Activated CD4-positive, CD25-positive, alpha-beta regulatory T cell treated with anti-CD3 and anti-CD28 coated beads, Interleukin-2, amount 50 U/mL, for 24 hours (primary cell): ENCODE measurements around the gene MET.
"Not testable (repeated sequence)": the region's sequence is repeated elsewhere in the genome, so short reads cannot be mapped to it uniquely, and the experiment has no call there.

ENCODE experiments used
- ATAC-seq, 2 donors: fragments of 150-1000 bp; cut with Tn5 transposase; one replicate each; pipeline ENCODE4 v1.10.0; 2021; ENCODE audit warnings: mild to moderate bottlenecking in 1 of 2, moderate library complexity in 1 of 2

The MET gene

DNA sequence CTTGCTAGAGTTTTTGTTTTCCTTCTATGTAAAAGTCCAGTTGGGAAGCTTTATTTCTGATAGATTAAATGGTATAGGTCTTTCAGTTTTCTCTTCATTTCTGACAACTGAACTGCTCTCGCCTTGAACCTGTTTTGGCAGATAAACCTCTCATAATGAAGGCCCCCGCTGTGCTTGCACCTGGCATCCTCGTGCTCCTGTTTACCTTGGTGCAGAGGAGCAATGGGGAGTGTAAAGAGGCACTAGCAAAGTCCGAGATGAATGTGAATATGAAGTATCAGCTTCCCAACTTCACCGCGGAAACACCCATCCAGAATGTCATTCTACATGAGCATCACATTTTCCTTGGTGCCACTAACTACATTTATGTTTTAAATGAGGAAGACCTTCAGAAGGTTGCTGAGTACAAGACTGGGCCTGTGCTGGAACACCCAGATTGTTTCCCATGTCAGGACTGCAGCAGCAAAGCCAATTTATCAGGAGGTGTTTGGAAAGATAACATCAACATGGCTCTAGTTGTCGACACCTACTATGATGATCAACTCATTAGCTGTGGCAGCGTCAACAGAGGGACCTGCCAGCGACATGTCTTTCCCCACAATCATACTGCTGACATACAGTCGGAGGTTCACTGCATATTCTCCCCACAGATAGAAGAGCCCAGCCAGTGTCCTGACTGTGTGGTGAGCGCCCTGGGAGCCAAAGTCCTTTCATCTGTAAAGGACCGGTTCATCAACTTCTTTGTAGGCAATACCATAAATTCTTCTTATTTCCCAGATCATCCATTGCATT, 27.1 kb downstream of the MET start:
- ATAC-seq: no peak

GRCh38 chr7:116699722-116700120, 27.7 kb downstream of the MET start:
- no peak for ATAC-seq

DNA sequence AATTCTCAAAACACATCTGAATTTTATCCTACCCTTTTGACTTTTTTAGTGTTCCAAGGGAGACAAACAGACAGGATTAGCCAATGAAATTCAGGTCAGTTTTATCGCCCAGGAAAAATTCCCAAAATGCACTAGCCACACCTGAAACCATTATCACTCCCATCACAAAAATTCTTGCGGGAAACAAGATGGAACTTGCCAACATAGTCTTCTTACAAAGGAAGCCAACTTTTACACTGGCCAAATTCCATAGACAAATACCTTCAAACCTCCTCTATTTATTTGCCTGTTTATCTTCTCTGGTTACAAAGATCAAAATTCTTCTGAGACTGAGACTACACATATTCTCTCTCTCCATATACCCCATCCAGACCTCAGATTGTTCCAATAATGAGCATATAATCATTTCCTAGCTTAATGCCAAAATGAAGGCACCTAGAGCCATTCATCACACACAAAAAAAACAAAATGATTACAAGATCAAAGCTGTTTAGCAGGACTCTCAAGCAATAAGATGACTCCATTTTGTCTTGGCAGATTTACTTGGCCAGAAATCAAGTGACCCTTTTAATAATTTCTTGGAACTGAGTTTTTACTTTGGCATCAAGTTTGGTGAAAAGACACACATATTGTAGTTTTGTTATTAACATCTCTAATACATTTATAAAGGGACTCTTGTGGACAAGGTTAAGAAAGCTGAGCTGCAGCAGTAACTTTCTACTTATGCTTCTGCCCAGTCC, 30.2 kb downstream of the MET start:
- ATAC-seq: no peak

DNA sequence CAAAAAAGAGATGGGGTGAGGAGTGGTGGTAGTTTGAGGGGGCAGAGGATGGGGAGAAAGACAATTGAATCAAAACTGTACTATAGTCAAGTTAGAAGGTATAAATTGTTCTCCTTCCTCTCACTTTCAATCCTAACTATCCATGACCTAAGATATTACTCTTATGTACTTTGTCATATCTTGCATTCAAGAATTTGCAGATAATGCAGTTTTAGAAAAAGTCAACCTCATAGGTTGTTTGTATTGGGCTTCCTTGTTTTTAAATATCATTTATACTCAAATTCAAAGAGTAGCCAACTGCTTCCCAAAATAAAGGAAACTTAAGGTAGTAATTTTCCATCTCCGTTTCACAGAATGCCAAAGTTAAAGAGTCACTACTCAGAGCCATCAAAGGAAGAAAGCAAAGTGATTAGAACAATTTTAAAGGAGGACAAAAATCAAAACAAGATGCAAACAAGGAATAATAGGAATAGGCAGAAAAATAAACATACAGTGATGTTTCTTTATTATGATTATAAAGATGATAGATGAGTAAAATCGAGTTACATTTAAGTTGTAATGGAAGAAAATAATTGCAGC, 32.7 kb downstream of the MET start:
- ATAC-seq: no peak

GRCh38 chr7:116705419-116705818, 33.4 kb downstream of the MET start:
- ATAC-seq: no peak

DNA sequence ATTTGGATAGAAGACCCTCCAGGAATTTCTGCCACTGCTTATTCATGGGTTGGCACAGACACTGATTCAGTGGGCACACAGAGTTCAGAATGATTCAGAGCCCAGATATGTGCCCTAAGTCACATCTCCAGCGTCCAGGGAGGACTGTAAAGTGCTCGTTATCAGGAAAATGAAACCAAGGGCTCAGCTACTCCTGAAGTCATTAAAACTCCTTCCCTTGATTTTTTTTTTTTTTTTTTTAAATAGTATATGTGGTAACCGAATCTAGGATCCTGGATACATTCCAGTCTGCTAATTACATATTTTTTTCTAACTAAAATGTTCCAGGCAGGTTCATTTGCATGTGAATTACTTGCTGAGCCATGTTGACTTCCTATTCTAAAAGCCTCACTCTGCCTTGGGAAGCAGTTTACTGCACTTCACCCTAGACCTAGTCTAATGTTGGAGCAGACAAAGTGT, 34.7 kb downstream of the MET start:
- ATAC-seq: no peak

GRCh38 chr7:116707289-116707688, 35.3 kb downstream of the MET start:
- no peak for ATAC-seq

DNA sequence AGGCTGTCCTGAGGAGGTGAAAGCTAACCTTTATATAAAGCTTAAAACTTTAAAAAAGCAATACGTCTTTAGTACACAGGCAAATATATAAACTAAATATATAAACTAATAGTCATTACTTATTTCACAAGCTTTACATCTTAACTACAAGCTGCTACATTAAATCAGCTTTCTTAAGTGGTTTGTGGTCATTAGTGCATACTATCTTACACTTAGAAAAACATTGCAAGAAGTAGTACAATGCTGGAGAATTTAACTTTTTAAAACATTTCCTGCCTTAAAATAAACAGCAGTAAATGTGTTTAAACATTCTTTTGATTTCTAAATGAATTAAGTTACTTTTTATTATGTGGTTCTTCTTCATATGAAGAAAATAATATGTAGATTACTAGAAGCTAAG, 36.3 kb downstream of the MET start:
- no peak for ATAC-seq

DNA sequence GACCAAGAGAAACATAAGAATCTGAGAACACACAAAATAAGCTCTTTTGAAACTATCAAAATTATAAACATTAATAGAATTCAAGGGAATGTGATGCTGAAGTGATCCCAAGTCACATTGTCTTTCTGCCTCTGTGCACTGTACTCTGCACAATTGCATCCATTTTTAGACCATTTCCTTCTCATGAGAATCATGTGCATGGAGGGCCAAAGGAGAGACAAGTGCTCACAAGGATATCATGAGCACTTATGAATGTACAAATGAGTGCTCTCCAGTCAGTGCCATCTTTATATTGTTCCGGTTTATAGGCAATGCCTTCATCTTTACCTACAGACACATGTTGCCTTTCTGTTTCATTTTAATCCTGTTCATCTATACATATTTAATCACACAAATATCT, 36.9 kb downstream of the MET start:
- no peak for ATAC-seq

DNA sequence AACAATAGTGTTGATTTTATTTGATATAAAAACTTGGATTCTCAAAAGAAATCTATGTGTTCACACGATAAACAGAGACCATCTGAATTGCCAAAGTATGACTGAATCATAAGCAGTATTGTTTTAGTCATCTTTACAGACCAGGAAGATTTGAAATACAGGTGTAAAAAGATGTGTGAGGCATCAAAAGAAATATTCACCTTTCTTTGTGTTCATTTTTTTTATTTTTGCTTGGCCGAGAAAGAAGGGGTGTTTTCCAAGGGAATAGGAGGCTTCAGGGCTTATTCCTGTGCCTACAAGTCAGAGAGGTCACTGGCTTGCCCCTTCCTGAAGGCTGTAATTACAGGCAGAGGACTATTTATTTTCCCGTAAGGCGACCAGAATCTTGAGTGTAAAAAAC, 37.3 kb downstream of the MET start:
- no peak for ATAC-seq

- no peak for ATAC-seq
Observed at GRCh38 chr7:116710764-116711452, 38.9 kb downstream of the MET start.

- ATAC-seq: no peak
Observed at GRCh38 chr7:116711790-116712189, 39.8 kb downstream of the MET start.

DNA sequence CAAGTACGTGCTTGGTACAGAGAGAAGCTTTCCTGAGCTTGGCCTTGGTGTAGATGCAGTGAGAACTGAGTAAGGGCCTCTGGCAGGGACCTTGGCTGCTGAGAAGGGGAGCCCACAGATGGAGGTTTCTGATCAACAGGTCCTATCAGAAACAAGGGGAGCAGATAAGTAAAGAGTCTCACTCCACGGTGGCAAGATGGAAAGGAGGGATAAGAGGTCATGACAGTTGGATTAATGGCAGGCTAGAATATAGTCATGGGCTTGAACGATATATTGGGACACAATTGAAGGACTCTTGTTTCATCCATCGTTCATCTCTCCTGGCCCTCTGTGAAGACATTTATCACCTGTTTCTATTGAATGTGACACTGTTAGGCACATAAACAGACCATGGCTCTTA, 41.5 kb downstream of the MET start:
- ATAC-seq: no peak

DNA sequence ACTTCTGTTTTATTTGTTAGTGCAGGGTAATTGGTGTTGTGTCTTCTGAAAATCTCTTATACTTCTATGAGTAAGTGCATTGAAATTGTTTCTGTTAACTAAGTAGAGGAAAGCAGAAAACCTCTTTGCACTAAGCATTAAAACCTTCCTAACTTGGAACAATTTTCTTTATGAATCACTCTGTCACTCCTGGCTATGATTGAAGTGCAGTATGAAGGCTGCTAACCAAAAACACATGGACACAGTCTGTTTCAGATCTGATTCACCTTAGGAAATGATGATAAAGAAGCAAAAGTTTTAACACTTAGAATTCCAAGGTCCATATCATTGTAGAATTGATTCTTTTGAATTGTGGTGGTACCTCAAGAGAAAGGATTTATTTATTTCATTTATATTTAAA, 41.9 kb downstream of the MET start:
- no peak for ATAC-seq

DNA sequence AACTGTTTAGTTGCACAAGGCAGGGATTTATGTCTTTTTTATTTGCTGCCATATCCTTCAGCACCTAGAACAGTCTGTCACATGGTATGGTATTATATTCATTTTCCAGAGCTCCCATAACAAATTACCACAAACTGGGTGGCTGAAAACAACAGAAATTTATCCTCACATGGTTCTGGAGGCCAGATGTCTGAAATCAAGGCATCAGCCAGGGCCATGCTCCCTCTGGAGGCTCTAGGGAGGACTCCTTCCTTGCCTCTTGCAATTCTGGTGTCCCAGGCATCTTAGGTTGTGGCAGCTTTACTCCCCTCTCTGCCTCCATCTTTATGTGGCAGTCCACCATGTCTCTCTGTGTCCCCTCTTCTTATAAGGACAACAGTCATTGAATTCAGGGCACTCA, 43.1 kb downstream of the MET start:
- ATAC-seq: no peak

DNA sequence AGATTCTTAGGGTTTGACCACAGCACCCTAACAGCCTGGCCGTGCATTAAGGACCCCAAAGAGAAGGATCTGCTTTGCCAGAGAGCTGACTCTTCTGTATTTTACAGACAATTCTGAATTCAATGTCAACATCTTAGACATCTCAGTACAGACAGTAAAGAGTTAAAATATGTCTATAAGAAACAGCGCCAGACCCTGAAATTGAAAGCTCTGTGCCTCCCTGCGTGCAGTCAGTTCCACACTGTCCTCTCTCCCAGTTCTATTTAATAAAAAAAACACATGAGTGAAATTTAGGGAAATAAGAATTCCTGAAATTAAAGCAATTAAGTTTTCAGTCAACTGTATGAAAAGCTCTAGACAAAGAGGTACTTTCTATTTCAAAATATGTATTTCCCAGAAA, 45.1 kb downstream of the MET start:
- ATAC-seq: no peak

GRCh38 chr7:116723959-116724529, 52.0 kb downstream of the MET start:
- not testable (repeated sequence) for ATAC-seq

- no peak for ATAC-seq
Observed at GRCh38 chr7:116724560-116725231, 52.7 kb downstream of the MET start.

- ATAC-seq: no peak
Observed at GRCh38 chr7:116726149-116726548, 54.2 kb downstream of the MET start.

- no peak for ATAC-seq
Observed at GRCh38 chr7:116726713-116727431, 54.9 kb downstream of the MET start.

- ATAC-seq: no peak
Observed at GRCh38 chr7:116727432-116728009, 55.5 kb downstream of the MET start.
